ENCODE data around the gene BMPR1A. TPM values are rescaled to one million over a fixed set of nuclear protein-coding genes. Genes with fewer than 3 reads are reported as not detected.

Gene BMPR1A
- total and polyA plus RNA-seq, 9 of the 15 experiments (the other 6 are each of a cell fraction or from before 2014, with no cell fraction given): 1.6 to 17.5 (median 9.1) TPM

- Histone ChIP-seq H3K9me1 (ENCODE audit: control insufficient read depth, insufficient read depth, low read length) (no peaks in the 10 kb centered on the region), H3K4me1 (replicated peaks in 1 of 2; ENCODE audit: control insufficient read depth in 2 of 2, insufficient read depth in 2 of 2, low read length in 2 of 2) (peaks cover 0 to 19% of the 10 kb centered on the region in 2 experiments; a peak in 3 of 5 replicates), H3K9ac (ENCODE audit: insufficient read depth in 1 of 2, low read depth in 2 of 2, low read length in 2 of 2) (no peak overlapping the region), H3K79me2 (ENCODE audit: control insufficient read depth, insufficient read depth, low read length) (peaks cover 37% of the 10 kb centered on the region), H3K27me3 (ENCODE audit: control insufficient read depth in 2 of 2, insufficient read depth in 2 of 2, low read length in 2 of 2) (no peaks in the 10 kb centered on the region), H3K9me3 (replicated peaks; ENCODE audit: control insufficient read depth, insufficient read depth, low read depth, low read length) (no peaks in the 10 kb centered on the region), H3K27ac (ENCODE audit: extremely low read depth, low read depth, low read length) (no peak overlapping the region), H3K4me2 (ENCODE audit: insufficient read depth, low read length) (no peak overlapping the region), H3K4me3 (no peak overlapping the region), H4K20me1 (replicated peaks; ENCODE audit: control insufficient read depth, insufficient read depth, low read length) (no peaks in the 10 kb centered on the region; the same call in 1 of the 2 replicates), H3K36me3 (ENCODE audit: control insufficient read depth, insufficient read depth, low read length) (0 out of 3 replicates have a peak, but pooled peaks cover 3% of the 10 kb centered on the region), H2AFZ (ENCODE audit: low read depth, low read length) (no peak overlapping the region)
- in situ Hi-C loops (cut with MboI) (no loop called here), intact Hi-C loops (cut with micrococcal nuclease) (no loop called here)
- no TSS peak for BruUV-seq (replicated peaks)
- ChIA-PET CTCF (ENCODE audit: low intra/inter-chr PET ratio) (no interaction called here), POLR2A (no interaction called here)
- WGBS (ENCODE audit: insufficient coverage, low coverage, missing lambda C conversion rate): 46% methylated on average over 6 of the region's 6 CpGs
- FAIRE-seq: no peak
- ATAC-seq: no peak
- DNase-seq (ENCODE audit: extremely low read depth in 1 of 4, low spot score in 3 of 4): no peak
- no peak for TF ChIP-seq LCOR (CRISPR knock-in tag; IDR thresholded peaks at IDR 0.05)
- no peak for TF ChIP-seq ZC3H11A (IDR thresholded peaks at IDR 0.05; ENCODE audit: low read depth, low read length)
- no peak for TF ChIP-seq TOE1 (IDR thresholded peaks at IDR 0.05; ENCODE audit: borderline replicate concordance)
- no peak for TF ChIP-seq TOE1 (CRISPR knock-in tag; IDR thresholded peaks at IDR 0.05; ENCODE audit: borderline replicate concordance, low read depth)
- no peak for TF ChIP-seq SRSF9 (IDR thresholded peaks at IDR 0.05; ENCODE audit: borderline replicate concordance, low read depth, low read length)
- no peak for TF ChIP-seq ZNF274 (IDR thresholded peaks at IDR 0.05; ENCODE audit: borderline replicate concordance, low read depth, low read length)
- TF ChIP-seq KLF10 (CRISPR knock-in tag; IDR thresholded peaks at IDR 0.05): no peak
- TF ChIP-seq ZNF445 (CRISPR knock-in tag; IDR thresholded peaks at IDR 0.05; ENCODE audit: low read depth): no peak
Measured at GRCh38 chr10:86819567-86819966, 63.1 kb downstream of the BMPR1A start.

Data from K562 (cell line).